GM12878 (cell line): ENCODE data around the gene C16orf74. TPM values are rescaled to one million over a fixed set of nuclear protein-coding genes. Genes with fewer than 3 reads are reported as not detected.

Experiments used
- ATAC-seq: fragments of 200-7000 bp; cut with Tn5 transposase; 3 replicates; pipeline ENCODE4 v1.9.1; 2020; ENCODE audit warnings: mild to moderate bottlenecking, moderate library complexity
- BruUV-seq: library from RNA; stranded (reverse); fragments of 400-500 nt; replicated peaks from 2 replicates; lab custom pipeline; 2021; lab: Mats Ljungman, UMichigan
- CTCF ChIA-PET: fragments of 300-600 bp; sonication (Branson Sonifier 250); formaldehyde crosslinking; extraction: SDS; loops from one replicate; lab custom pipeline; 2021; ENCODE audit warnings: inconsistent platforms; lab: Yijun Ruan, JAX
- POLR2A ChIA-PET: fragments of 350-600 bp; formaldehyde crosslinking; extraction: SDS; loops from one replicate; lab custom pipeline; 2021; ENCODE audit warnings: inconsistent platforms; lab: Charles Lee
- RAD21 ChIA-PET: fragments of 300-600 bp; sonication (Branson Sonifier 250); formaldehyde crosslinking; loops from one replicate; lab custom pipeline; 2023; ENCODE audit warnings: antibody characterized with exemption; ENCODE audit not compliant: unreplicated experiment; lab: Charles Lee
- SMC1A ChIA-PET: fragments of 300-600 bp; sonication (Branson Sonifier 250); formaldehyde crosslinking; loops from one replicate; lab custom pipeline; 2023; ENCODE audit not compliant: unreplicated experiment, uncharacterized antibody; lab: Charles Lee
- DNase-seq: peaks from one replicate; pipeline ENCODE4 v3.0.0-alpha.2; 2011; ENCODE audit warnings: low read depth, low spot score
- FAIRE-seq: peaks from 3 replicates; lab custom pipeline; 2011; peaks lifted over from hg19 to GRCh38; lab: Jason Lieb, UNC
- H2AFZ ChIP-seq: 2 replicates; pipeline ENCODE4 v1.6.0; 2011; ENCODE audit warnings: low read depth, low read length, control low read depth; ENCODE audit not compliant: control insufficient read depth
- H3K27ac ChIP-seq: 2 replicates; pipeline ENCODE4 v1.5.1; 2011; ENCODE audit warnings: control low read depth; ENCODE audit not compliant: control insufficient read depth, insufficient read depth
- H3K27me3 ChIP-seq, 2 experiments: replicated peaks in 1 of 2; 2 replicates each; pipeline versions ENCODE4 v1.6.0 to v1.6.1; 2011; ENCODE audit warnings: low read length in 1 of 2; ENCODE audit not compliant: control insufficient read depth in 2 of 2, insufficient read depth in 2 of 2
- H3K36me3 ChIP-seq, 2 experiments: 2 replicates each; pipeline ENCODE4 v1.5.1; 2011; ENCODE audit warnings: low read length in 1 of 2; ENCODE audit not compliant: control insufficient read depth in 2 of 2, insufficient read depth in 2 of 2
- H3K4me1 ChIP-seq: 2 replicates; pipeline ENCODE4 v1.6.1; 2011; ENCODE audit warnings: mild to moderate bottlenecking, low read length, moderate library complexity, mixed read lengths; ENCODE audit not compliant: control insufficient read depth, insufficient read depth
- H3K4me2 ChIP-seq: 2 replicates; pipeline ENCODE4 v1.6.0; 2011; ENCODE audit warnings: control low read depth; ENCODE audit not compliant: control insufficient read depth, insufficient read depth
- H3K4me3 ChIP-seq: fragments of 200-600 bp; sonication (generic); 2 replicates; pipeline ENCODE4 v1.5.1; 2016
- H3K79me2 ChIP-seq: 2 replicates; pipeline ENCODE4 v1.6.0; 2011; ENCODE audit warnings: low read length; ENCODE audit not compliant: control insufficient read depth, insufficient read depth
- H3K9ac ChIP-seq: 2 replicates; pipeline ENCODE4 v1.8.0; 2011; ENCODE audit warnings: low read length, control low read depth, mixed read lengths; ENCODE audit not compliant: control insufficient read depth, insufficient read depth
- H3K9me3 ChIP-seq: replicated peaks from 3 replicates; pipeline ENCODE4 v1.5.1; 2011; ENCODE audit warnings: mild to moderate bottlenecking, low read length; ENCODE audit not compliant: control insufficient read depth, insufficient read depth
- H4K20me1 ChIP-seq: 2 replicates; pipeline ENCODE4 v1.6.0; 2011; ENCODE audit not compliant: control insufficient read depth, insufficient read depth
- CEBPZ ChIP-seq: fragments of 150-350 bp; IDR thresholded peaks from 2 replicates; pipeline ENCODE4 v1.6.1; 2016; ENCODE audit warnings: low read depth, low read length
- EED ChIP-seq: sonication (generic); IDR thresholded peaks from 2 replicates; pipeline ENCODE4 v1.6.1; 2016; ENCODE audit warnings: antibody characterized with exemption, low read depth
- ESRRA ChIP-seq: IDR thresholded peaks from 2 replicates; pipeline ENCODE4 v1.6.1; 2012; ENCODE audit warnings: mild to moderate bottlenecking, low read length, improper control_type of control experiment
- HSF1 ChIP-seq: fragments of 150-350 bp; IDR thresholded peaks from 2 replicates; pipeline ENCODE4 v1.6.1; 2014; ENCODE audit warnings: mild to moderate bottlenecking, low read depth, low read length
- MTA3 ChIP-seq: IDR thresholded peaks from 2 replicates; pipeline ENCODE4 v1.6.1; 2012; ENCODE audit warnings: low read length, inconsistent platforms, borderline replicate concordance
- NRF1 ChIP-seq: conservative IDR thresholded peaks from 2 replicates; pipeline ENCODE4 v1.6.1; 2011; ENCODE audit warnings: mild to moderate bottlenecking, low read depth, low read length, improper control_type of control experiment
- SMC3 ChIP-seq: IDR thresholded peaks from 2 replicates; pipeline ENCODE4 v1.6.1; 2011; ENCODE audit warnings: low read length, improper control_type of control experiment, borderline replicate concordance
- SPI1 ChIP-seq: IDR thresholded peaks from 2 replicates; pipeline ENCODE4 v1.6.1; 2011; ENCODE audit warnings: low read depth, mild to moderate bottlenecking, low read length, moderate library complexity, borderline replicate concordance; ENCODE audit not compliant: insufficient read depth
- TBL1XR1 ChIP-seq: IDR thresholded peaks from 2 replicates; pipeline ENCODE4 v1.6.1; 2012; ENCODE audit warnings: low read depth, low read length, improper control_type of control experiment
- YBX1 ChIP-seq: fragments of 450-650 bp; IDR thresholded peaks from 2 replicates; pipeline ENCODE4 v1.6.1; 2016; ENCODE audit warnings: antibody characterized with exemption
- ZSCAN29 ChIP-seq: fragments of 450-650 bp; IDR thresholded peaks from 2 replicates; pipeline ENCODE4 v1.6.1; 2017; ENCODE audit warnings: mild to moderate bottlenecking, moderate library complexity
- ZZZ3 ChIP-seq: IDR thresholded peaks from 2 replicates; pipeline ENCODE4 v1.6.1; 2011; ENCODE audit warnings: low read depth; ENCODE audit not compliant: control insufficient read depth, insufficient read length
- WGBS: methylation state at CpG from one replicate; pipeline ENCODE4 v1.1.6; 2016; ENCODE audit warnings: low lambda C conversion rate; ENCODE audit not compliant: insufficient replicate concordance, insufficient coverage; ENCODE audit errors: missing lambda C conversion rate; 5-methylcytosine and 5-hydroxymethylcytosine counted together
- in situ Hi-C: fragments of 300-500 bp; cut with MboI; formaldehyde crosslinking; loops from 9 replicates; pipeline ENCODE4 v1.14.3; 2018; ENCODE audit warnings: mixed read lengths
- intact Hi-C: fragments of 100-400 bp; cut with micrococcal nuclease; formaldehyde crosslinking; loops from one replicate; pipeline ENCODE4 v1.14.2; 2022; ENCODE audit not compliant: unreplicated experiment
- polyA plus RNA-seq, 11 experiments: library from polyadenylated mRNA; depleted of rRNA in 4 of 11; unstranded in 6 of 11; stranded (reverse) in 5 of 11; fragments of >200 nt; fragmentation: Nextera tagmentation in 4 of 11; fragmentation: Illumina TruSeq in 1 of 11; extraction: Ambion mirVana in 4 of 11; extraction: Trizol in 1 of 11; gene quantifications; 1 replicate in 1 of 11; 2 replicates in 10 of 11; pipeline versions ENCODE4 v1.2.1 to v1.2.3, GENCODE V29; 2011 to 2016; ENCODE audit warnings: inconsistent platforms in 2 of 11, missing spikeins in 2 of 11, low read depth in 1 of 11
- total RNA-seq, 4 experiments: library from RNA; depleted of rRNA in 3 of 4; stranded (reverse); fragments of >200 nt in 3 of 4; fragmentation: Illumina TruSeq in 1 of 4; extraction: Trizol in 1 of 4; gene quantifications; 2 replicates each; pipeline versions ENCODE4 v1.2.1 to v1.2.3, GENCODE V29; 2013 to 2021
- TF ChIP-seq, protein P1 (sequence below): IDR thresholded peaks from 2 replicates; pipeline ENCODE4 v1.6.1; 2011; ENCODE audit warnings: borderline replicate concordance, low read depth, mild to moderate bottlenecking, moderate library complexity, low read length; ENCODE audit not compliant: insufficient read depth, poor library complexity, severe bottlenecking

Gene C16orf74
- total and polyA plus RNA-seq, 10 of the 15 experiments (the other 5 are each of a cell fraction or from before 2014, with no cell fraction given) = 0.23 to 20.1 (median 6.8) TPM

- TF ChIP-seq EED = no peak
- TF ChIP-seq, protein P1, sequence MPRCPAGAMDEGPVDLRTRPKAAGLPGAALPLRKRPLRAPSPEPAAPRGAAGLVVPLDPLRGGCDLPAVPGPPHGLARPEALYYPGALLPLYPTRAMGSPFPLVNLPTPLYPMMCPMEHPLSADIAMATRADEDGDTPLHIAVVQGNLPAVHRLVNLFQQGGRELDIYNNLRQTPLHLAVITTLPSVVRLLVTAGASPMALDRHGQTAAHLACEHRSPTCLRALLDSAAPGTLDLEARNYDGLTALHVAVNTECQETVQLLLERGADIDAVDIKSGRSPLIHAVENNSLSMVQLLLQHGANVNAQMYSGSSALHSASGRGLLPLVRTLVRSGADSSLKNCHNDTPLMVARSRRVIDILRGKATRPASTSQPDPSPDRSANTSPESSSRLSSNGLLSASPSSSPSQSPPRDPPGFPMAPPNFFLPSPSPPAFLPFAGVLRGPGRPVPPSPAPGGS = peak; percentile 46
- TF ChIP-seq MTA3 = no peak
- ChIA-PET CTCF (no interaction called here), SMC1A (no interaction called here), RAD21 (no interaction called here), POLR2A (no interaction called here)
- intact Hi-C loops = no loop called here
- WGBS = 92% methylated on average over 10 of the region's 10 CpGs
- ATAC-seq (no peak), FAIRE-seq (no peak), DNase-seq (no peak)
- no peak overlapping the region for H2AFZ ChIP-seq
- H3K36me3 ChIP-seq = peaks cover 13 to 22% of the 10 kb centered on the region in 2 experiments; a peak in 3 of 4 replicates
- in situ Hi-C loops = no loop called here
- no peak overlapping the region for H3K27ac ChIP-seq
- BruUV-seq = no TSS peak
- no peak overlapping the region for H3K4me2 ChIP-seq
- no peaks in the 10 kb centered on the region for H3K4me1 ChIP-seq
- no peaks in the 10 kb centered on the region for H4K20me1 ChIP-seq
- no peak overlapping the region for H3K4me3 ChIP-seq
- H3K9ac ChIP-seq = no peak overlapping the region
- no peaks in the 10 kb centered on the region for H3K9me3 ChIP-seq
- no peaks in the 10 kb centered on the region for H3K27me3 ChIP-seq
- no peaks in the 10 kb centered on the region for H3K79me2 ChIP-seq
Measured at GRCh38 chr16:85781156-85781555, 30.3 kb upstream of the C16orf74 start.

DNA sequence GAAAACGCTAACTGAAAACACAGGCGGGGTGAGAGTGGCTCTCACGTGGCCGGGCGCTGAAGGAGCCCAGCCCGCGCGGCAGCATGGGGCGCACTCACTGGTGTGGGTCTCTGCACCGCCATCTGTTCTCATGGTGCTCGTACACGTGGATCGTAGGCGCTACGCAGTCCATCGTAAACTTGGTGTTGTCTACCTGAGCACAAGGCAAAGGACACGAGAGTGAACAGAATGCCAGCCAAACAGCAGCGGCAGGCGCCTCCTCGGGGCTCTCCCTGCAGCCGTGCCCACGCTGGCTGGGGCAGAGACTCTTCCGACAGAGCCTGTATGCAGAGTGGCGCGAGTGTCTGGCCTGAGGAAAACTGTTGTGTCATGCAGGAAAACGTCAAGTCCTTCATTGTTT is 29.4 kb upstream of the C16orf74 start:
- ChIA-PET SMC1A (no interaction called here), CTCF (no interaction called here), POLR2A (no interaction called here), RAD21 (no interaction called here)
- Histone ChIP-seq H3K27me3 (no peaks in the 10 kb centered on the region), H3K4me2 (no peak overlapping the region), H3K79me2 (no peaks in the 10 kb centered on the region), H3K9me3 (no peaks in the 10 kb centered on the region), H3K27ac (no peak overlapping the region), H3K4me3 (no peak overlapping the region), H2AFZ (no peak overlapping the region), H3K4me1 (no peaks in the 10 kb centered on the region), H3K9ac (no peak overlapping the region), H3K36me3 (peaks cover 13 to 21% of the 10 kb centered on the region in 2 experiments; a peak in 3 of 4 replicates), H4K20me1 (no peaks in the 10 kb centered on the region)
- ATAC-seq (no peak), FAIRE-seq (no peak), DNase-seq (no peak)
- no TSS peak for BruUV-seq
- in situ Hi-C loops (no loop called here), intact Hi-C loops (no loop called here)
- 94% methylated on average over 26 of the region's 26 CpGs for WGBS
- TF ChIP-seq HSF1 = no peak
- no peak for TF ChIP-seq SPI1
- TF ChIP-seq YBX1 = no peak
- no peak for TF ChIP-seq ZZZ3
- no peak for TF ChIP-seq TBL1XR1
- no peak for TF ChIP-seq SMC3
- no peak for TF ChIP-seq CEBPZ
- TF ChIP-seq ESRRA = no peak
- no peak for TF ChIP-seq ZSCAN29
- no peak for TF ChIP-seq NRF1
